ENCODE data around the gene CNRIP1.

- TF ChIP-seq CTCF (IDR thresholded peaks at IDR 0.05 in 8 of 11, conservative IDR thresholded peaks at IDR 0.05 in 3 of 11), result no peak
- TF ChIP-seq POLR2A (IDR thresholded peaks at IDR 0.05), result no peak
- TF ChIP-seq POLR2AphosphoS5 (IDR thresholded peaks at IDR 0.05), result no peak
Measured at GRCh38 chr2:68246396-68246795, 73.4 kb downstream of the CNRIP1 start.

All from spleen (tissue), 7 donors.